ENCODE data around the gene EFNA1.

Gene EFNA1

GRCh38 chr1:155130272-155131006 is 2.8 kb downstream of the EFNA1 start:
- no peak overlapping the region for H3K4me2 ChIP-seq (ENCODE audit: low read depth, low read length)
- no peak overlapping the region for H3K9ac ChIP-seq (ENCODE audit: low read length)
- peaks cover 14% of the 10 kb centered on the region for H3F3A ChIP-seq (ENCODE audit: insufficient read depth, low read length)
- no peak overlapping the region for H3K4me3 ChIP-seq (ENCODE audit: low read length)
- H3K36me3 ChIP-seq (replicated peaks; ENCODE audit: insufficient read depth, low read length) = no peaks in the 10 kb centered on the region
- H4K20me1 ChIP-seq (ENCODE audit: insufficient read depth, low read length) = no peaks in the 10 kb centered on the region
- peaks cover 14% of the 10 kb centered on the region for H3K4me1 ChIP-seq (ENCODE audit: low read length)
- H3K9me2 ChIP-seq (replicated peaks; ENCODE audit: insufficient read depth, low read length) = no peaks in the 10 kb centered on the region
- no peak overlapping the region for H2AFZ ChIP-seq (ENCODE audit: low read length)
- TF ChIP-seq EZH2phosphoT487 (IDR thresholded peaks at IDR 0.05; ENCODE audit: low read length) = no peak
- no peak for TF ChIP-seq EZH2 (optimal IDR thresholded peaks at IDR 0.05; ENCODE audit: low read depth, low read length)
- TF ChIP-seq CTCF (IDR thresholded peaks at IDR 0.05; ENCODE audit: low read length) = no peak
- peaks cover 59% of the 10 kb centered on the region for H3K27me3 ChIP-seq (replicated peaks; ENCODE audit: insufficient read depth, low read length)
- no peak overlapping the region for H3K27ac ChIP-seq (ENCODE audit: low read length)
- no peak for DNase-seq
- no peaks in the 10 kb centered on the region for H3K9me3 ChIP-seq (replicated peaks; ENCODE audit: insufficient read depth, low read length)
- no peaks in the 10 kb centered on the region for H3K79me2 ChIP-seq (ENCODE audit: low read length)

- H3K9me3 ChIP-seq (replicated peaks; ENCODE audit: insufficient read depth, low read length) = no peaks in the 10 kb centered on the region
- no peak for TF ChIP-seq EZH2phosphoT487 (IDR thresholded peaks at IDR 0.05; ENCODE audit: low read length)
- TF ChIP-seq CTCF (IDR thresholded peaks at IDR 0.05; ENCODE audit: low read length) = no peak
- no peak for TF ChIP-seq EZH2 (optimal IDR thresholded peaks at IDR 0.05; ENCODE audit: low read depth, low read length)
- no peaks in the 10 kb centered on the region for H3K36me3 ChIP-seq (replicated peaks; ENCODE audit: insufficient read depth, low read length)
- no peak overlapping the region for H3K9ac ChIP-seq (ENCODE audit: low read length)
- H3K27ac ChIP-seq (ENCODE audit: low read length) = no peak overlapping the region
- H3K79me2 ChIP-seq (ENCODE audit: low read length) = no peaks in the 10 kb centered on the region
- H3K4me1 ChIP-seq (ENCODE audit: low read length) = peaks cover 14% of the 10 kb centered on the region
- H3K9me2 ChIP-seq (replicated peaks; ENCODE audit: insufficient read depth, low read length) = no peaks in the 10 kb centered on the region
- peaks cover 21% of the 10 kb centered on the region for H3F3A ChIP-seq (ENCODE audit: insufficient read depth, low read length)
- H2AFZ ChIP-seq (ENCODE audit: low read length) = no peak overlapping the region
- no peak overlapping the region for H3K4me2 ChIP-seq (ENCODE audit: low read depth, low read length)
- DNase-seq = no peak
- H3K27me3 ChIP-seq (replicated peaks; ENCODE audit: insufficient read depth, low read length) = peaks cover 50% of the 10 kb centered on the region
- H4K20me1 ChIP-seq (ENCODE audit: insufficient read depth, low read length) = no peaks in the 10 kb centered on the region
- no peak overlapping the region for H3K4me3 ChIP-seq (ENCODE audit: low read length)
Measured at GRCh38 chr1:155131285-155131684, 3.6 kb downstream of the EFNA1 start.

GRCh38 chr1:155131856-155132255 is 4.2 kb downstream of the EFNA1 start:
- H3K79me2 ChIP-seq (ENCODE audit: low read length) = peaks cover under 1% of the 10 kb centered on the region; the same call in 1 of the 2 replicates
- no peak for TF ChIP-seq EZH2phosphoT487 (IDR thresholded peaks at IDR 0.05; ENCODE audit: low read length)
- no peak for TF ChIP-seq CTCF (IDR thresholded peaks at IDR 0.05; ENCODE audit: low read length)
- no peak for TF ChIP-seq EZH2 (optimal IDR thresholded peaks at IDR 0.05; ENCODE audit: low read depth, low read length)
- no peaks in the 10 kb centered on the region for H4K20me1 ChIP-seq (ENCODE audit: insufficient read depth, low read length)
- H3K9me2 ChIP-seq (replicated peaks; ENCODE audit: insufficient read depth, low read length) = no peaks in the 10 kb centered on the region
- peaks cover 45% of the 10 kb centered on the region for H3K27me3 ChIP-seq (replicated peaks; ENCODE audit: insufficient read depth, low read length)
- H3K4me3 ChIP-seq (ENCODE audit: low read length) = no peak overlapping the region
- DNase-seq = no peak
- peaks cover 16% of the 10 kb centered on the region for H3K4me1 ChIP-seq (ENCODE audit: low read length)
- no peak overlapping the region for H3K4me2 ChIP-seq (ENCODE audit: low read depth, low read length)
- H2AFZ ChIP-seq (ENCODE audit: low read length) = no peak overlapping the region
- no peak overlapping the region for H3K9ac ChIP-seq (ENCODE audit: low read length)
- H3K27ac ChIP-seq (ENCODE audit: low read length) = no peak overlapping the region
- peaks cover 24% of the 10 kb centered on the region for H3F3A ChIP-seq (ENCODE audit: insufficient read depth, low read length)
- no peaks in the 10 kb centered on the region for H3K9me3 ChIP-seq (replicated peaks; ENCODE audit: insufficient read depth, low read length)
- no peaks in the 10 kb centered on the region for H3K36me3 ChIP-seq (replicated peaks; ENCODE audit: insufficient read depth, low read length)
